Measurements from ENCODE around the gene TSHR.

DNA sequence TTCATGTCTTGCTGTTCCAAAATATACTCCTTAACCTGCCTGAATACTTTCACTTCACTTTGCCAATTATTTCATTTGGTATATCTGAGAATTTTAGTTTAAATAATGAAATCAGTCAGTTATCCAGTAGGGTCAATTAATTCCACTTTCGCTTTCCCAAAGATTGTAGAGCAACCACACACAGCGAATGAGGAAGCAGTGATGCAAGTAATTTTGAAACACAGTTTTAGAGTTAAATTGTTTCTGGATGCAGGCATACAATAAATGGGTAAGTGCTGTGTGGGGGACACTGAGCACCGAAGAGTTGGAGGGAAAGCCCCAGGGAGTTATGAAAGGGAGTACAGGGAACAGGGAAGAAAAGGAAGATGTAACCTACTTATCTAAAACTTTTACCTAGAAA lies 62.8 kb downstream of the TSHR start:
- TF ChIP-seq TAF1 (IDR thresholded peaks at IDR 0.05; ENCODE audit: borderline replicate concordance, low read depth, low read length) (no peak), POLR2A (IDR thresholded peaks at IDR 0.05; ENCODE audit: low read depth, low read length) (no peak), POLR2AphosphoS5 (IDR thresholded peaks at IDR 0.05; ENCODE audit: low read depth, low read length) (no peak)
